ENCODE measurements around the gene PHF1. TPM values are rescaled to one million over a fixed set of nuclear protein-coding genes. Genes with fewer than 3 reads are reported as not detected.

Gene PHF1
- polyA plus RNA-seq, 6 donors from 2014 or later: 48.9 to 82.3 (median 55.5) TPM

DNA sequence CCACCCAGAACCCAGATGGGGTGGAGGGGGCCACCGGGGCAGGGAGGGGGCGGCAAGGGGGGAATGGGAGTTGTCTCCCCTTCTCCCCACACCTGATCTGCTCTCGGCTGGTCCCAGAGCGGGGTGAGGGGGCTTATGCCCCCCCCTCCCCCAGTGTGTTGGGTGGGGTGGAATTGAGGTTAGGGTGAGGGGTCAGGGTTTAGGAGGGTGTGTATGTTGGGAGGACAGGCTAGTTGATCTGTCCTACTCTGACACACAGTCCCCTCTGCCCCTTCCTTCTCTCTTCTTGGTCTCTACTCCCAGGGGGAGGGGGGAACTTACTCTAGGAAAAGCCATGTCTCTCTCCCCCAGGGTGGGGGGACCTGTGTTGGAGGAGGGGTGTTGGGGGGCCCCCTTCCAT is 41.7 kb downstream of the PHF1 start:
- no peaks in the 10 kb centered on the region for H3K27me3 Mint-ChIP-seq
- no peaks in the 10 kb centered on the region for H3K9me3 Mint-ChIP-seq
- no peak for DNase-seq
- H3K4me1 Mint-ChIP-seq: peaks cover 33 to 50% (median 44%) of the 10 kb centered on the region in 3 donors
- peak overlapping the region in 2 of 8 donors; percentile 32 to 56 for H3K4me3 Mint-ChIP-seq
- peak overlapping the region in 4 of 6 donors; percentile 44 to 94 (median 86) for H3K27ac Mint-ChIP-seq
- H3K36me3 Mint-ChIP-seq: peaks cover 4 to 19% of the 10 kb centered on the region in 2 donors
- ATAC-seq (ENCODE audit: low read depth in 2 of 2): no peak

DNA sequence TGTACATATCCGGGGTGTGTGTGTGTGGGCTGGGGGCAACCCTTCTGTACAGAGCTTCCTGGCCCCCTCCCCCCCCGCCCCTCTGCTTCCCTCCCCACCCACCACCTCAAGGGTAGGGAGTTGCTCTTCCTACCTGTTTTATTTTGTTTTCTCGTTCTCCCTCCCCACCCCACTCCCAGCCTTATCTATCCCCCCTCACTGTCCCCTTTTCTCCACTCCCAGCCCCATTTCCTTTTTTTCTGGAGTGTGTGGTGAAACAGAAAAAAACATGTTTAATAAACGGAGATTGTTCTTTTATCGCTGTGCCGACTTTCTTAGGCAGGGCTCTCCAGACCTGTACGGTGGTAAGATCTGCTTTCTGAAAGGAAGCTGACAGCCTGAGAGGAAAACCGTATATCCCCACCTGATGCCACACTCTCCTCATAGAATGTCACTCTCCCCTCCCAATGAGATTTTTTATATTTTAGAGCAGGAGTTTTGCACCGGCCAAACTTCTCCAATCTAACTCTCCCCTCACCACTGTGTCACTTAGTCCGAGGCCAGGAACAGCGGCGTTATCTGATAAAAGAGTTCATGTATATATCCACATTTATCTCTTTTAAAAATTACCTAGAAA is 42.7 kb downstream of the PHF1 start:
- Mint-ChIP-seq H3K36me3 (peaks cover 4 to 9% of the 10 kb centered on the region in 2 donors), H3K9me3 (no peaks in the 10 kb centered on the region), H3K4me3 (peak overlapping the region; percentile 92 to 98 (median 97)), H3K27ac (peak overlapping the region; percentile 94 to 97 (median 94)), H3K4me1 (peaks cover 33 to 42% (median 38%) of the 10 kb centered on the region in 3 donors), H3K27me3 (no peaks in the 10 kb centered on the region)
- DNase-seq: no peak
- no peak for ATAC-seq (ENCODE audit: low read depth in 2 of 2)

DNA sequence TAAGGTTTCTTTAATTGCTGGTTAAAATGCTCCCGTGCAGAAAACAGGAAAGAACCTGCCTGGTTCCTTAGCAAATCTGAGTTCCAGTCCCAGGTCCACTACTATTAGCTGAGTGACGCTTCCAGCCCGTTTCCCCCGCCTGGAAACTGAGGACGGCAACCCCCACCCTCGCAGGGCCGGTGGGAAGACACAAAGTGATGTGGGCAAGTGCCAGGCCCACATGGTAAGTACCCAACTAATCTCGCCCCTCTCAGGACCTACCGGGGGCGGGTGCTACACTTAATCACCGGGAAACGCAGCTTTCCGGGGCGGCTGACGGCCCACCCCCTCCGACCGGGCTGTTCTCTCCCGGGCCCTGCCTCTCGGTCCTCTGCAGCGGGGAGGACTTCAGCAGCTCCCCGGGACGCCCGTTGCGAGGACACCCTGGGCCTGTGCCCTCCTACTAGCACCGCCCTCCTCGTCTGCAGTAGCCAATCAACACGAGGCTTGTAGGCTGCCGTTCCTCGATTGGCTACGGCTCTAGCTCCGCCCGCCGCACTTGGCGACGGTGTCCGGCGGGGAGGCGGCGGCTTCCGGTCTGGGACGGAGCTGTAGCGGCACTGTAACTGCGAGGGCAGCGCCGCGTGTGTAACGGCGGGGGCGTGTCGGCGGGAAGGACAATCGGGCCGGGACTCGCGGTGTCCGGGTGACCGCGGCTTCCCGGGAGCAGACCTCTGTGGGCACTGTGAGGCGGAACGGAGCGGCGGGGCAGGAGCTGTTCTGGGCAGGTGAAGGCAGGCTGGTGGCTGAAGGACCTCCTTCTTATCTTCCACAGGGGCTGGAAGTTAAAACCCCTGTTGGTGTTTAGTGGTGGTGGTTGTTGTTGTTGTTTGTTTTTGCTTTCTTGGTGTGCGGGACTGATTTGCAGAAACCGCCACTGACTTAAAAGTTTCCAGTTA is 43.5 kb downstream of the PHF1 start, which contains the start of gene ZBTB9:
TSS of gene ZBTB9 (plus strand) at position 568 of the 938 bp plus-strand sequence. CDS start 525 bp downstream, outside the sequence.
- ATAC-seq (ENCODE audit: low read depth in 2 of 2): peak; percentile 99
- Mint-ChIP-seq H3K4me1 (peaks cover 33 to 38% (median 34%) of the 10 kb centered on the region in 3 donors), H3K36me3 (peaks cover under 1 to 4% of the 10 kb centered on the region in 2 donors)

DNA sequence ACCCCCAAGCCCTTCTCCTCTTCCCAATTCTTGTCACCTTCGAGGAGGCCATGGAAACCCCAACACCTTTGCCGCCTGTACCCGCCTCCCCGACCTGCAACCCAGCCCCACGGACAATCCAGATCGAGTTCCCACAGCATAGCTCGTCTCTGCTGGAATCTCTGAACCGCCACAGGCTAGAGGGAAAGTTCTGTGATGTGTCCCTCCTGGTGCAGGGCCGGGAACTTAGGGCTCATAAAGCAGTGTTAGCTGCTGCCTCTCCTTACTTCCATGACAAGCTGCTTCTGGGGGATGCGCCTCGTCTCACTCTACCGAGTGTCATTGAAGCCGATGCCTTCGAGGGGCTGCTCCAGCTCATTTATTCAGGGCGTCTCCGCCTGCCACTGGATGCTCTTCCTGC is 44.2 kb downstream of the PHF1 start:
- Mint-ChIP-seq H3K4me1 (peaks cover 31 to 38% (median 33%) of the 10 kb centered on the region in 3 donors), H3K9me3 (no peaks in the 10 kb centered on the region), H3K27ac (peak overlapping the region; percentile 93 to 97 (median 94)), H3K36me3 (peaks cover 0 to 4% of the 10 kb centered on the region in 2 donors), H3K4me3 (peak overlapping the region; percentile 92 to 98 (median 97)), H3K27me3 (no peaks in the 10 kb centered on the region)
- ATAC-seq (ENCODE audit: low read depth in 2 of 2): no peak
- no peak for DNase-seq

More for the DNA sequence above, 43.5 kb downstream of the PHF1 start, which contains the start of gene ZBTB9:
- peak within 1 kb of the TSS; percentile 92 to 98 (median 97) for H3K4me3 Mint-ChIP-seq
- peak; percentile 92 for DNase-seq
- H3K9me3 Mint-ChIP-seq: no peaks in the 10 kb centered on the region
- no peaks in the 10 kb centered on the region for H3K27me3 Mint-ChIP-seq
- peak within 1 kb of the TSS; percentile 94 to 97 (median 94) for H3K27ac Mint-ChIP-seq

DNA sequence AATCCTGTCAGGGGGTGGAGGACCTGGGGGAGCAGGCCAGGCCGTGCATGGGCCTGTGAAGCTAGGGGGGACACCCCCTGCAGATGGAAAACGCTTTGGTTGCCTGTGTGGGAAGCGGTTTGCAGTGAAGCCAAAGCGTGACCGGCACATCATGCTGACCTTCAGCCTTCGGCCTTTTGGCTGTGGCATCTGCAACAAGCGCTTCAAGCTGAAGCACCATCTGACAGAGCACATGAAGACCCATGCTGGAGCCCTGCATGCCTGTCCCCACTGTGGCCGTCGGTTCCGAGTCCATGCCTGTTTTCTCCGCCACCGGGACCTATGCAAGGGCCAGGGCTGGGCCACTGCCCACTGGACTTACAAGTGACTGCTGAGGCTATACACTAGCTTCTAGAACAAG is 45.3 kb downstream of the PHF1 start:
- H3K9me3 Mint-ChIP-seq: no peaks in the 10 kb centered on the region
- peaks cover 27 to 38% (median 33%) of the 10 kb centered on the region in 3 donors for H3K4me1 Mint-ChIP-seq
- H3K27ac Mint-ChIP-seq: peak overlapping the region in 1 of 6 donors; percentile 94
- DNase-seq: no peak
- no peaks in the 10 kb centered on the region for H3K27me3 Mint-ChIP-seq
- peak overlapping the region in 7 of 8 donors; percentile 16 to 97 (median 76) for H3K4me3 Mint-ChIP-seq
- no peak for ATAC-seq (ENCODE audit: low read depth in 2 of 2)
- peaks cover 0 to 4% of the 10 kb centered on the region in 2 donors for H3K36me3 Mint-ChIP-seq

DNA sequence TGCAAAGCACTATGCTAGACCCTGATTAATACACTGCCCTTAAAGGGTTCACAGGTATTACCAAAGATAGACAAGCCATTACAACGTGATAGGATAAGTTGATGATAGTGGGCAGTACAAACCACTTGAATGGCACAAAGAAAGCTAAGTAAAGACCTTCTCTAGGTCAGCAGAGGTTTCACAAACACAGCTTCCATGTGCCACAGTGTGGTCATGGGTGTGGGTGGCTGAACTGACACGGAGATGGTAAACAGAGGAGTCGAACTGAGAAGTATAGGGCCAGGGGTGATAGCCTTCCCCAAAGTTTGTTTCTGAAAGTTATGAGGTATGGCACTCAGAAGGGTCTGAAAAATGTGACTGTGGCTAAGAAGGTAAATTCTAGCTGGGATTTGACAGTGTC is 47.9 kb downstream of the PHF1 start:
- no peak overlapping the region for H3K27ac Mint-ChIP-seq
- H3K4me3 Mint-ChIP-seq: no peak overlapping the region
- H3K36me3 Mint-ChIP-seq: peaks cover 0 to 4% of the 10 kb centered on the region in 2 donors
- H3K4me1 Mint-ChIP-seq: peaks cover 16 to 26% (median 23%) of the 10 kb centered on the region in 3 donors
- H3K9me3 Mint-ChIP-seq: peaks cover 0 to 2% (median 0%) of the 10 kb centered on the region in 7 donors
- DNase-seq: no peak
- ATAC-seq (ENCODE audit: low read depth in 2 of 2): no peak
- peaks cover 0 to 14% (median 6%) of the 10 kb centered on the region in 3 donors for H3K27me3 Mint-ChIP-seq

DNA sequence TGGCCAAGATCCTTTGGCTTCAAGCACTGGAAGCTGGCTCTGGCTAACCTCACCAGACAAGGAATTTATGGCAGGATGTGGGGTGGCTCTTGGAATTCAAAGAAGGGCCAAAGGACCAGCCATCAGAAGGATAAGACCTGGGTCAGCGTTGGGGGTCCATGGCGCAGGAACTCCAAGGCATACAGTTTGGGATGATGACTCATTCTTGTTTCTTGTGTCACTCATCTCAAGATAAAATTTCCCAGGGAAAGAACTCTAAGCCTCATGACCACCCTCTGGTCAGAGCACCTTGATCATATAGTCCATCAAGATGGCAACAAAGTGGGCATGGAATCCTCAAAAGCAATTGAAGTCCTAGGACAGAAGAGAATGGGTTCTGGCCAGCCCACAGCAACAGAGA is 48.4 kb downstream of the PHF1 start:
- Mint-ChIP-seq H3K36me3 (peaks cover 0 to 4% of the 10 kb centered on the region in 2 donors), H3K4me1 (peaks cover 14 to 22% (median 19%) of the 10 kb centered on the region in 3 donors), H3K4me3 (no peak overlapping the region), H3K9me3 (peaks cover 0 to 2% (median 0%) of the 10 kb centered on the region in 7 donors), H3K27ac (no peak overlapping the region), H3K27me3 (peaks cover 0 to 17% (median 10%) of the 10 kb centered on the region in 3 donors)
- no peak for ATAC-seq (ENCODE audit: low read depth in 2 of 2)
- DNase-seq: no peak

Other genes starting within 250 kb of the PHF1 start
- under 1 TPM in 2 of 6 donors, not detected in 4; 0.09 to 0.30 TPM for gene COL11A2, start 218.5 kb upstream of the PHF1 start, polyA plus RNA-seq (ENCODE audit: low read depth in 6 of 6)
- gene RXRB, start 210.3 kb upstream of the PHF1 start, polyA plus RNA-seq (ENCODE audit: low read depth in 6 of 6): 10 to 100 TPM in 1 of 6 donors, 1 to 10 TPM in 5; 2.2 to 10.8 (median 7.4) TPM
- gene SLC39A7, start 210.1 kb upstream of the PHF1 start, polyA plus RNA-seq (ENCODE audit: low read depth in 6 of 6): 10 to 100 TPM; 15.6 to 26.0 (median 17.6) TPM
- 10 to 100 TPM; 13.8 to 24.1 (median 21.6) TPM for gene HSD17B8, start 206.4 kb upstream of the PHF1 start, polyA plus RNA-seq (ENCODE audit: low read depth in 6 of 6)
- gene RING1, start 202.5 kb upstream of the PHF1 start, polyA plus RNA-seq (ENCODE audit: low read depth in 6 of 6): 10 to 100 TPM in 1 of 6 donors, 1 to 10 TPM in 5; 2.8 to 12.1 (median 7.4) TPM
- gene VPS52, start 139.1 kb upstream of the PHF1 start, polyA plus RNA-seq (ENCODE audit: low read depth in 6 of 6): 10 to 100 TPM in 5 of 6 donors, 1 to 10 TPM in 1; 5.3 to 18.9 (median 14.4) TPM
- gene RPS18, start 138.9 kb upstream of the PHF1 start, polyA plus RNA-seq (ENCODE audit: low read depth in 6 of 6): over 10,000 TPM in 1 of 6 donors, 1,000 to 10,000 TPM in 5; 6,561 to 10,092 (median 8,290) TPM
- gene B3GALT4, start 133.9 kb upstream of the PHF1 start, polyA plus RNA-seq (ENCODE audit: low read depth in 6 of 6): 10 to 100 TPM; 18.3 to 31.6 (median 22.2) TPM
- 10 to 100 TPM; 50.5 to 78.0 (median 59.3) TPM for gene WDR46, start 121.8 kb upstream of the PHF1 start, polyA plus RNA-seq (ENCODE audit: low read depth in 6 of 6)
- gene PFDN6, start 121.4 kb upstream of the PHF1 start, polyA plus RNA-seq (ENCODE audit: low read depth in 6 of 6): 10 to 100 TPM; 29.4 to 47.8 (median 41.3) TPM
- 10 to 100 TPM; 15.5 to 39.0 (median 17.2) TPM for gene RGL2, start 112.1 kb upstream of the PHF1 start, polyA plus RNA-seq (ENCODE audit: low read depth in 6 of 6)
- 100 to 1,000 TPM; 450 to 564 (median 508) TPM for gene TAPBP, start 96.9 kb upstream of the PHF1 start, polyA plus RNA-seq (ENCODE audit: low read depth in 6 of 6)
- gene ZBTB22, start 93.3 kb upstream of the PHF1 start, polyA plus RNA-seq (ENCODE audit: low read depth in 6 of 6): 10 to 100 TPM; 19.2 to 29.9 (median 23.8) TPM
- 100 to 1,000 TPM in 3 of 6 donors, 10 to 100 TPM in 3; 61.4 to 140 (median 102) TPM for gene DAXX, start 88.1 kb upstream of the PHF1 start, polyA plus RNA-seq (ENCODE audit: low read depth in 6 of 6)
- gene KIFC1, start 19.2 kb upstream of the PHF1 start, polyA plus RNA-seq (ENCODE audit: low read depth in 6 of 6): under 1 TPM in 3 of 6 donors, not detected in 3; 0.36 to 0.45 (median 0.36) TPM
- 100 to 1,000 TPM; 237 to 281 (median 263) TPM for gene CUTA, start 7.1 kb downstream of the PHF1 start, polyA plus RNA-seq (ENCODE audit: low read depth in 6 of 6)
- 1 to 10 TPM in 1 of 6 donors, under 1 TPM in 4, not detected in 1; 0.25 to 1.9 (median 0.48) TPM for gene SYNGAP1, start 9.1 kb downstream of the PHF1 start, polyA plus RNA-seq (ENCODE audit: low read depth in 6 of 6)
- 1 to 10 TPM; 4.8 to 9.7 (median 7.0) TPM for gene ZBTB9, start 43.6 kb downstream of the PHF1 start, polyA plus RNA-seq (ENCODE audit: low read depth in 6 of 6)
- 10 to 100 TPM; 11.7 to 22.6 (median 13.6) TPM for gene BAK1, start 169.3 kb downstream of the PHF1 start, polyA plus RNA-seq (ENCODE audit: low read depth in 6 of 6)
- gene ITPR3, start 210.3 kb downstream of the PHF1 start, polyA plus RNA-seq (ENCODE audit: low read depth in 6 of 6): 1 to 10 TPM in 4 of 6 donors, under 1 TPM in 2; 0.22 to 6.4 (median 1.7) TPM

Data from naive B cell (primary cell).